Activated T-cell treated with anti-CD3 and anti-CD28 coated beads for 48 hours (primary cell): ENCODE data around the gene TSHZ2.

Source experiments
- DNase-seq: peaks from one replicate; pipeline ENCODE4 v3.0.0-alpha.2; 2020; ENCODE audit warnings: low read depth

TSHZ2 gene

GRCh38 chr20:53384392-53384791 lies 412.2 kb downstream of the TSHZ2 start:
- no peak for DNase-seq

GRCh38 chr20:53385941-53386767 lies 414.0 kb downstream of the TSHZ2 start:
- DNase-seq = no peak

GRCh38 chr20:53387983-53388675 lies 416.0 kb downstream of the TSHZ2 start:
- peak; percentile 12 for DNase-seq

- DNase-seq = no peak
Measured at GRCh38 chr20:53389516-53390300, 417.6 kb downstream of the TSHZ2 start.

GRCh38 chr20:53390770-53391169 lies 418.6 kb downstream of the TSHZ2 start:
- DNase-seq = no peak

GRCh38 chr20:53394433-53394832 lies 422.3 kb downstream of the TSHZ2 start:
- no peak for DNase-seq

GRCh38 chr20:53395188-53395923 lies 423.2 kb downstream of the TSHZ2 start:
- no peak for DNase-seq

GRCh38 chr20:53399083-53399482 lies 426.9 kb downstream of the TSHZ2 start:
- DNase-seq = no peak

GRCh38 chr20:53399592-53400335 lies 427.6 kb downstream of the TSHZ2 start:
- no peak for DNase-seq

- DNase-seq = no peak
Measured at GRCh38 chr20:53402233-53403005, 430.3 kb downstream of the TSHZ2 start.

- no peak for DNase-seq
Measured at GRCh38 chr20:53403029-53403428, 430.9 kb downstream of the TSHZ2 start.

GRCh38 chr20:53405139-53405538 lies 433.0 kb downstream of the TSHZ2 start:
- no peak for DNase-seq

- no peak for DNase-seq
Measured at GRCh38 chr20:53406580-53406979, 434.4 kb downstream of the TSHZ2 start.

GRCh38 chr20:53408691-53409446 lies 436.7 kb downstream of the TSHZ2 start:
- DNase-seq = no peak

- no peak for DNase-seq
Measured at GRCh38 chr20:53409447-53409717, 437.2 kb downstream of the TSHZ2 start.

- no peak for DNase-seq
Measured at GRCh38 chr20:53411129-53411528, 439.0 kb downstream of the TSHZ2 start.

GRCh38 chr20:53411891-53412290 lies 439.7 kb downstream of the TSHZ2 start:
- DNase-seq = no peak

- no peak for DNase-seq
Measured at GRCh38 chr20:53412577-53413185, 440.5 kb downstream of the TSHZ2 start.

- DNase-seq = peak; percentile 45
Measured at GRCh38 chr20:53413186-53413631, 441.1 kb downstream of the TSHZ2 start.
